Suprapubic skin (tissue), 4 donors: Measurements from ENCODE around the gene AUTS2. TPM values are rescaled to one million over a fixed set of nuclear protein-coding genes. Genes with fewer than 3 reads are reported as not detected.

Source experiments
- DNase-seq, 2 donors: peaks; one replicate each; pipeline ENCODE4 v3.0.0-alpha.2; 2019; ENCODE audit warnings: low spot score in 2 of 2
- H3K27ac ChIP-seq: fragments of 200-600 bp; sonication (generic); one replicate; pipeline ENCODE4 v1.5.1; 2019
- H3K27me3 ChIP-seq: fragments of 200-600 bp; sonication (generic); one replicate; pipeline ENCODE4 v1.5.1; 2019
- H3K36me3 ChIP-seq: fragments of 200-600 bp; sonication (generic); one replicate; pipeline ENCODE4 v1.5.1; 2019
- H3K4me1 ChIP-seq: fragments of 200-600 bp; sonication (generic); one replicate; pipeline ENCODE4 v1.5.1; 2019
- H3K4me3 ChIP-seq: fragments of 200-600 bp; sonication (generic); one replicate; pipeline ENCODE4 v1.5.1; 2019; ENCODE audit warnings: mild to moderate bottlenecking
- H3K9me3 ChIP-seq: fragments of 200-600 bp; sonication (generic); one replicate; pipeline ENCODE4 v1.5.1; 2019
- EP300 ChIP-seq: sonication (generic); formaldehyde crosslinking; IDR thresholded peaks from one replicate; pipeline ENCODE4 v1.6.1; 2017; ENCODE audit warnings: antibody characterized with exemption
- POLR2A ChIP-seq, 2 donors: fragments of 450-650 bp; IDR thresholded peaks; one replicate each; pipeline ENCODE4 v1.6.1; 2017; ENCODE audit warnings: antibody characterized with exemption in 2 of 2, mild to moderate bottlenecking in 2 of 2, moderate library complexity in 2 of 2
- POLR2AphosphoS5 ChIP-seq, 3 donors: sonication (generic); formaldehyde crosslinking; IDR thresholded peaks; one replicate each; pipeline ENCODE4 v1.6.1; 2017; ENCODE audit warnings: antibody characterized with exemption in 3 of 3
- WGBS: methylation state at CpG from one replicate; pipeline ENCODE4 v1.1.5; 2018; 5-methylcytosine and 5-hydroxymethylcytosine counted together
- total RNA-seq, 4 donors: library from RNA; depleted of rRNA; stranded (reverse); fragments of >200 nt; gene quantifications; one replicate each; pipeline ENCODE4 v1.1.0, GENCODE V29; 2016
- TF ChIP-seq, protein P1 (sequence below), 2 donors: fragments of 200-600 bp in 1 of 2; fragments of 450-650 bp in 1 of 2; sonication (generic) in 1 of 2; IDR thresholded peaks; one replicate each; pipeline ENCODE4 v1.5.1; 2016 to 2019; ENCODE audit warnings: antibody characterized with exemption in 2 of 2, mild to moderate bottlenecking in 1 of 2, moderate library complexity in 1 of 2

The AUTS2 gene
- total RNA-seq, 4 donors from 2014 or later = 31.0 to 102 (median 56.4) TPM

DNA sequence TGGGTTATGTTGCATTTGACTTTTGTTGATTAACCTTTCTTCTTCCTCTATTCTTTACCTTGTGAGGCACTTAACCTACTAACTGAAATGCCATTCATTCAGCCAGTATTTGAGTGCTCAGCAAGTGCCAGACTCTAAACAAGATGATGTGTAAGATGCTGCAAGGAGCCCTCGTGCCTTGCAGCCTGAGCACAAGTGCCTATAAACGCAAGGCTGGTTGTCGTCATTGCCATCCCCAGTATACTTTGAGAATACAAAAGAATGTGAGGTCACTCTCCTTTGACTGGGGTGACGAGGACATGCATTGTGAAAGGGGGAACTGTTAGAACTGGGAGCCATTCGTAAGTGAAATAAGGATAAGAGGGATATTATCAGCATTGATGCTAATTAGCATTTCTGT is 103.0 kb downstream of the AUTS2 start:
- DNase-seq = no peak
- TF ChIP-seq POLR2A (IDR thresholded peaks at IDR 0.05) = no peak
- TF ChIP-seq EP300 = no peak
- TF ChIP-seq, protein P1, sequence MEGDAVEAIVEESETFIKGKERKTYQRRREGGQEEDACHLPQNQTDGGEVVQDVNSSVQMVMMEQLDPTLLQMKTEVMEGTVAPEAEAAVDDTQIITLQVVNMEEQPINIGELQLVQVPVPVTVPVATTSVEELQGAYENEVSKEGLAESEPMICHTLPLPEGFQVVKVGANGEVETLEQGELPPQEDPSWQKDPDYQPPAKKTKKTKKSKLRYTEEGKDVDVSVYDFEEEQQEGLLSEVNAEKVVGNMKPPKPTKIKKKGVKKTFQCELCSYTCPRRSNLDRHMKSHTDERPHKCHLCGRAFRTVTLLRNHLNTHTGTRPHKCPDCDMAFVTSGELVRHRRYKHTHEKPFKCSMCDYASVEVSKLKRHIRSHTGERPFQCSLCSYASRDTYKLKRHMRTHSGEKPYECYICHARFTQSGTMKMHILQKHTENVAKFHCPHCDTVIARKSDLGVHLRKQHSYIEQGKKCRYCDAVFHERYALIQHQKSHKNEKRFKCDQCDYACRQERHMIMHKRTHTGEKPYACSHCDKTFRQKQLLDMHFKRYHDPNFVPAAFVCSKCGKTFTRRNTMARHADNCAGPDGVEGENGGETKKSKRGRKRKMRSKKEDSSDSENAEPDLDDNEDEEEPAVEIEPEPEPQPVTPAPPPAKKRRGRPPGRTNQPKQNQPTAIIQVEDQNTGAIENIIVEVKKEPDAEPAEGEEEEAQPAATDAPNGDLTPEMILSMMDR (IDR thresholded peaks at IDR 0.05) = no peak
- no peak for TF ChIP-seq POLR2AphosphoS5 (IDR thresholded peaks at IDR 0.05)
- H3K4me1 ChIP-seq = peaks cover 8% of the 10 kb centered on the region
- H3K27me3 ChIP-seq = no peaks in the 10 kb centered on the region
- no peak overlapping the region for H3K4me3 ChIP-seq
- WGBS = 93% methylated on average over 5 of the region's 5 CpGs
- H3K36me3 ChIP-seq = no peaks in the 10 kb centered on the region
- H3K9me3 ChIP-seq = no peaks in the 10 kb centered on the region
- no peak overlapping the region for H3K27ac ChIP-seq

DNA sequence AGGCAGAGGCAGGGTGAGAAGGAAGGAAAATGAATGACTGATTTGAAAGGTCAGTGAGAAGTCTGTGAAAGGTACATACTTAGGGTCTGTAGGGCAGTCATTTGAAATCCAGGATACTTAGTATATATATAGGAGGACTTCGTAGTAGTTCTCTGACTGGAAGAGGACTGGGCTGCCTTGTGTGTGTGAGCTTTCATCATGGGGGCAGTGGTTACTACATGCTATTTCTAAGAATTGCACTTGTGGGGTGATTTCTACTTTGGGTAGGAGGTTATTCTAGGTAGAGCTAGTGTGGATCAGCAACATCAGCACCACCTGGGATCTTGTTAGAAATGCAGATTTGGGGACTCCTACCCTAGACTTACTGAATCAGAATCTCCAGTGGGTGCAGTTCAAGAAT is 104.1 kb downstream of the AUTS2 start:
- Histone ChIP-seq H3K27me3 (no peaks in the 10 kb centered on the region), H3K27ac (no peak overlapping the region), H3K36me3 (no peaks in the 10 kb centered on the region), H3K4me1 (peaks cover 3% of the 10 kb centered on the region), H3K9me3 (no peaks in the 10 kb centered on the region), H3K4me3 (no peak overlapping the region)
- no peak for TF ChIP-seq POLR2A (IDR thresholded peaks at IDR 0.05)
- TF ChIP-seq EP300 = no peak
- TF ChIP-seq POLR2AphosphoS5 (IDR thresholded peaks at IDR 0.05) = no peak
- TF ChIP-seq, protein P1 (IDR thresholded peaks at IDR 0.05) = no peak
- no peak for DNase-seq
- WGBS = 92% methylated on average over 1 of the region's 1 CpG

DNA sequence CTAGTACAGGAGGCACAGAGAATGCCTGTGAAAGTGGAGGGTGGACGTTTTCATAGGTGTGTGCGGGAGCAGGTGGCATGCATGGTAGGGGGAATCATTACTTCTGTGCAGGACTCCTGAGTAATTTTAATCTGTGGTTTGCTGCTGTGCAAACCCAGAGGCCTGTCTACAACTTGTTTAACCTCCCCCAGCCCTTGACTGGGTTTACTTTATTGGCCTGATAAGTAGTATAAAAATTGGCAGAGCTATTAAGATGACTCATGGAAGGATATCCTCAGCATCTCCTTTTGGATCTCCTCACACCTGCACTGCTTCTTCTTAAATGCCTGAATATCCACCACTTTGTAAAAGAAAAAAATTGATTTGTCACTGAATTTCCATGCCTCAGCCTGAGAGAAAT is 104.8 kb downstream of the AUTS2 start:
- Histone ChIP-seq H3K27ac (no peak overlapping the region), H3K36me3 (no peaks in the 10 kb centered on the region), H3K4me1 (peaks cover 3% of the 10 kb centered on the region), H3K27me3 (no peaks in the 10 kb centered on the region), H3K9me3 (no peaks in the 10 kb centered on the region), H3K4me3 (no peak overlapping the region)
- WGBS = 24% methylated on average over 2 of the region's 2 CpGs
- DNase-seq = no peak
- no peak for TF ChIP-seq POLR2A (IDR thresholded peaks at IDR 0.05)
- TF ChIP-seq EP300 = no peak
- TF ChIP-seq, protein P1 (IDR thresholded peaks at IDR 0.05) = no peak
- TF ChIP-seq POLR2AphosphoS5 (IDR thresholded peaks at IDR 0.05) = no peak

DNA sequence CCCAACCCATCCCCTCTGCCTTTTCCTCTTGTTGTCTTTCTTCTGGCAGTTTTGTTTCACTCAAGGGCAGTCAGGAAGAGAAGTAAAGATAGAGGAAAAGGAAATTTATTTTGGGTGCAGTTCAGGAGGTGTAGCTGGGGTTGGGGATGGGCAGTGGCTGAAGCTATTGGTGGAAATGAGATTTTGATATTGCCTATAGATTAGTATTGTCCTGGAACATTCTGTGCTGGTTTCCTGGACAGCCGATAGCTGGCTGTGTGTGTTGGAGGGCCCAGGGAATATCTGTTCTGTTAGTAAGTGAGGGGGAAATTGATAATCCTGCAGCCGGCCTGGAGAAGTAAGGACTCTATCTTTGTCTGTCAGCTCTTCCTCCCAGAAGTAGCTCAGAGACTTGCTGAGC is 107.8 kb downstream of the AUTS2 start:
- H3K4me3 ChIP-seq = no peak overlapping the region
- WGBS = 85% methylated on average over 2 of the region's 2 CpGs
- H3K9me3 ChIP-seq = no peaks in the 10 kb centered on the region
- H3K36me3 ChIP-seq = no peaks in the 10 kb centered on the region
- H3K4me1 ChIP-seq = peaks cover 10% of the 10 kb centered on the region
- H3K27ac ChIP-seq = no peak overlapping the region
- TF ChIP-seq EP300 (no peak), POLR2AphosphoS5 (IDR thresholded peaks at IDR 0.05) (no peak), POLR2A (IDR thresholded peaks at IDR 0.05) (no peak)
- TF ChIP-seq, protein P1 (IDR thresholded peaks at IDR 0.05) = no peak
- no peak for DNase-seq
- H3K27me3 ChIP-seq = no peaks in the 10 kb centered on the region

DNA sequence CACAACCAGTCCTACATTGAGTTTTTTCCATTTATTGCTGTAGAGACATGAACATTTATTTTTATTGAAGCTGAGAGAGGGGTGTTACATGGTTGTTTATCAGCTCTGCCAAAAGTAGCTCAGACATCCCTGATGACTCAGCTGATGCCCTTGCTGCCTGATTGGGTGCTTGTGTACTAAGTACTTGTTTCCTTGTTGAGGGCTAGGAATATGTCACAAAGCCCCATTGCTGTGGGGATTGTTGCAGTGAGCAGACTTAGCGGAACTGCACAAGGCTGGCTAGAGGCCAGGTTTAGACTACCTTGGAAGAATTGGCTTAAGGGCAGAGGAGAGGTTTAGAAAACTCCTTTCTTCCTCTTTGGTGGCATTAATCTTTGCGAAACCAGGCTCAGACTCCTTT is 110.6 kb downstream of the AUTS2 start:
- no peak for DNase-seq
- Histone ChIP-seq H3K27me3 (no peaks in the 10 kb centered on the region), H3K4me3 (no peak overlapping the region), H3K9me3 (no peaks in the 10 kb centered on the region), H3K27ac (no peak overlapping the region), H3K4me1 (peaks cover 6% of the 10 kb centered on the region), H3K36me3 (no peaks in the 10 kb centered on the region)
- whole genome bisulfite sequencing = 67% methylated on average over 2 of the region's 2 CpGs
- TF ChIP-seq POLR2AphosphoS5 (IDR thresholded peaks at IDR 0.05) (no peak), EP300 (no peak), POLR2A (IDR thresholded peaks at IDR 0.05) (no peak)
- TF ChIP-seq, protein P1 (IDR thresholded peaks at IDR 0.05) = no peak
